Stomach (tissue), 4 donors: ENCODE measurements around the gene RNASEL.

ENCODE experiments used
- EP300 ChIP-seq: sonication (generic); formaldehyde crosslinking; IDR thresholded peaks from one replicate; pipeline ENCODE4 v1.6.1; 2017; ENCODE audit warnings: antibody characterized with exemption
- POLR2A ChIP-seq, 4 donors: fragments of 450-650 bp; IDR thresholded peaks; one replicate each; pipeline ENCODE4 v1.6.1; 2016; ENCODE audit warnings: antibody characterized with exemption in 4 of 4, control low read depth in 2 of 4, mild to moderate bottlenecking in 1 of 4, moderate library complexity in 1 of 4
- POLR2AphosphoS5 ChIP-seq, 3 donors: sonication (generic); formaldehyde crosslinking; IDR thresholded peaks; one replicate each; pipeline ENCODE4 v1.6.1; 2016; ENCODE audit warnings: antibody characterized with exemption in 3 of 3
- TF ChIP-seq, protein P1 (sequence below), 7 experiments: fragments of 450-650 bp in 4 of 7; fragments of 200-600 bp in 3 of 7; sonication (generic) in 3 of 7; IDR thresholded peaks; one replicate each; pipeline ENCODE4 v1.5.1; 2016 to 2019; ENCODE audit warnings: antibody characterized with exemption in 7 of 7, control low read depth in 2 of 7, mild to moderate bottlenecking in 1 of 7

- no peak for TF ChIP-seq EP300
- TF ChIP-seq, protein P1, sequence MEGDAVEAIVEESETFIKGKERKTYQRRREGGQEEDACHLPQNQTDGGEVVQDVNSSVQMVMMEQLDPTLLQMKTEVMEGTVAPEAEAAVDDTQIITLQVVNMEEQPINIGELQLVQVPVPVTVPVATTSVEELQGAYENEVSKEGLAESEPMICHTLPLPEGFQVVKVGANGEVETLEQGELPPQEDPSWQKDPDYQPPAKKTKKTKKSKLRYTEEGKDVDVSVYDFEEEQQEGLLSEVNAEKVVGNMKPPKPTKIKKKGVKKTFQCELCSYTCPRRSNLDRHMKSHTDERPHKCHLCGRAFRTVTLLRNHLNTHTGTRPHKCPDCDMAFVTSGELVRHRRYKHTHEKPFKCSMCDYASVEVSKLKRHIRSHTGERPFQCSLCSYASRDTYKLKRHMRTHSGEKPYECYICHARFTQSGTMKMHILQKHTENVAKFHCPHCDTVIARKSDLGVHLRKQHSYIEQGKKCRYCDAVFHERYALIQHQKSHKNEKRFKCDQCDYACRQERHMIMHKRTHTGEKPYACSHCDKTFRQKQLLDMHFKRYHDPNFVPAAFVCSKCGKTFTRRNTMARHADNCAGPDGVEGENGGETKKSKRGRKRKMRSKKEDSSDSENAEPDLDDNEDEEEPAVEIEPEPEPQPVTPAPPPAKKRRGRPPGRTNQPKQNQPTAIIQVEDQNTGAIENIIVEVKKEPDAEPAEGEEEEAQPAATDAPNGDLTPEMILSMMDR (IDR thresholded peaks at IDR 0.05), result no peak
- no peak for TF ChIP-seq POLR2A (IDR thresholded peaks at IDR 0.05)
- TF ChIP-seq POLR2AphosphoS5 (IDR thresholded peaks at IDR 0.05), result no peak
These were observed 22.7 kb upstream of the RNASEL start for GRCh38 chr1:182611787-182612186.
